ENCODE results near the gene CPNE4.
"Not testable (repeated sequence)": the region's sequence is repeated elsewhere in the genome, so short reads cannot be mapped to it uniquely, and the experiment has no call there.

The CPNE4 gene

GRCh38 chr3:132055872-132056271 lies 21.1 kb upstream of the CPNE4 start:
- TF ChIP-seq POLR2AphosphoS5 (IDR thresholded peaks at IDR 0.05; ENCODE audit: borderline replicate concordance, low read depth, low read length) (no peak), EZH2 (IDR thresholded peaks at IDR 0.05) (no peak), FOXP2 (optimal IDR thresholded peaks at IDR 0.05; ENCODE audit: control extremely low read depth, extremely low read length, insufficient read depth) (no peak)
- H3K36me3 ChIP-seq (ENCODE audit: insufficient read depth, low read length): no peaks in the 10 kb centered on the region
- DNase-seq (ENCODE audit: low read depth, low spot score): no peak
- H3K4me3 ChIP-seq: no peak overlapping the region
- no peaks in the 10 kb centered on the region for H3K9me3 ChIP-seq (ENCODE audit: low read depth, low read length)
- H3K9ac ChIP-seq (ENCODE audit: insufficient read length): no peak overlapping the region
- H3K27ac ChIP-seq: no peak overlapping the region

GRCh38 chr3:132047209-132047608 lies 12.4 kb upstream of the CPNE4 start:
- no peaks in the 10 kb centered on the region for H3K9me3 ChIP-seq (ENCODE audit: low read depth, low read length)
- TF ChIP-seq POLR2AphosphoS5 (IDR thresholded peaks at IDR 0.05; ENCODE audit: borderline replicate concordance, low read depth, low read length) (no peak), FOXP2 (optimal IDR thresholded peaks at IDR 0.05; ENCODE audit: control extremely low read depth, extremely low read length, insufficient read depth) (no peak), EZH2 (IDR thresholded peaks at IDR 0.05) (no peak)
- no peak overlapping the region for H3K4me3 ChIP-seq
- no peak overlapping the region for H3K27ac ChIP-seq
- no peaks in the 10 kb centered on the region for H3K36me3 ChIP-seq (ENCODE audit: insufficient read depth, low read length)
- no peak for DNase-seq (ENCODE audit: low read depth, low spot score)
- H3K9ac ChIP-seq (ENCODE audit: insufficient read length): no peak overlapping the region

GRCh38 chr3:132044874-132045273 lies 10.1 kb upstream of the CPNE4 start:
- not testable (repeated sequence) for H3K27ac ChIP-seq; H3K9me3 ChIP-seq (ENCODE audit: low read depth, low read length); H3K36me3 ChIP-seq (ENCODE audit: insufficient read depth, low read length); H3K4me3 ChIP-seq; H3K9ac ChIP-seq (ENCODE audit: insufficient read length); DNase-seq (ENCODE audit: low read depth, low spot score)

- Histone ChIP-seq H3K9ac (ENCODE audit: insufficient read length) (no peak overlapping the region), H3K4me3 (no peak overlapping the region), H3K9me3 (ENCODE audit: low read depth, low read length) (no peaks in the 10 kb centered on the region), H3K27ac (no peak overlapping the region), H3K36me3 (ENCODE audit: insufficient read depth, low read length) (no peaks in the 10 kb centered on the region)
- no peak for DNase-seq (ENCODE audit: low read depth, low spot score)
- no peak for TF ChIP-seq EZH2 (IDR thresholded peaks at IDR 0.05)
- TF ChIP-seq FOXP2 (optimal IDR thresholded peaks at IDR 0.05; ENCODE audit: control extremely low read depth, extremely low read length, insufficient read depth): no peak
- TF ChIP-seq POLR2AphosphoS5 (IDR thresholded peaks at IDR 0.05; ENCODE audit: borderline replicate concordance, low read depth, low read length): no peak
These were observed 7.9 kb upstream of the CPNE4 start for GRCh38 chr3:132042681-132043080.

GRCh38 chr3:132038198-132038825 lies 3.5 kb upstream of the CPNE4 start:
- H3K9ac ChIP-seq (ENCODE audit: insufficient read length): no peak overlapping the region
- no peaks in the 10 kb centered on the region for H3K9me3 ChIP-seq (ENCODE audit: low read depth, low read length)
- TF ChIP-seq POLR2AphosphoS5 (IDR thresholded peaks at IDR 0.05; ENCODE audit: borderline replicate concordance, low read depth, low read length): no peak
- no peak for TF ChIP-seq FOXP2 (optimal IDR thresholded peaks at IDR 0.05; ENCODE audit: control extremely low read depth, extremely low read length, insufficient read depth)
- TF ChIP-seq EZH2 (IDR thresholded peaks at IDR 0.05): no peak
- no peak overlapping the region for H3K27ac ChIP-seq
- no peaks in the 10 kb centered on the region for H3K36me3 ChIP-seq (ENCODE audit: insufficient read depth, low read length)
- no peak overlapping the region for H3K4me3 ChIP-seq
- peak; percentile 76 for DNase-seq (ENCODE audit: low read depth, low spot score)

- Histone ChIP-seq H3K36me3 (ENCODE audit: insufficient read depth, low read length) (no peaks in the 10 kb centered on the region), H3K27ac (no peak overlapping the region), H3K9me3 (ENCODE audit: low read depth, low read length) (no peaks in the 10 kb centered on the region), H3K4me3 (no peak overlapping the region), H3K9ac (ENCODE audit: insufficient read length) (no peak overlapping the region)
- no peak for TF ChIP-seq FOXP2 (optimal IDR thresholded peaks at IDR 0.05; ENCODE audit: control extremely low read depth, extremely low read length, insufficient read depth)
- no peak for TF ChIP-seq EZH2 (IDR thresholded peaks at IDR 0.05)
- no peak for TF ChIP-seq POLR2AphosphoS5 (IDR thresholded peaks at IDR 0.05; ENCODE audit: borderline replicate concordance, low read depth, low read length)
- DNase-seq (ENCODE audit: low read depth, low spot score): no peak
These were observed 2.8 kb upstream of the CPNE4 start for GRCh38 chr3:132037581-132037980.

- H3K27ac ChIP-seq: no peak overlapping the region
- no peak for TF ChIP-seq FOXP2 (optimal IDR thresholded peaks at IDR 0.05; ENCODE audit: control extremely low read depth, extremely low read length, insufficient read depth)
- no peak overlapping the region for H3K9ac ChIP-seq (ENCODE audit: insufficient read length)
- no peaks in the 10 kb centered on the region for H3K9me3 ChIP-seq (ENCODE audit: low read depth, low read length)
- H3K4me3 ChIP-seq: no peak overlapping the region
- DNase-seq (ENCODE audit: low read depth, low spot score): no peak
- no peaks in the 10 kb centered on the region for H3K36me3 ChIP-seq (ENCODE audit: insufficient read depth, low read length)
These were observed 2.2 kb upstream of the CPNE4 start for GRCh38 chr3:132037056-132037455.

GRCh38 chr3:132034097-132034485 lies 723 bp downstream of the CPNE4 start:
- H3K27ac ChIP-seq: no peak overlapping the region
- H3K9ac ChIP-seq (ENCODE audit: insufficient read length): peak overlapping the region; percentile 65
- no peak for DNase-seq (ENCODE audit: low read depth, low spot score)
- no peak for TF ChIP-seq POLR2AphosphoS5 (IDR thresholded peaks at IDR 0.05; ENCODE audit: borderline replicate concordance, low read depth, low read length)
- no peak for TF ChIP-seq EZH2 (IDR thresholded peaks at IDR 0.05)
- TF ChIP-seq FOXP2 (optimal IDR thresholded peaks at IDR 0.05; ENCODE audit: control extremely low read depth, extremely low read length, insufficient read depth): no peak
- H3K36me3 ChIP-seq (ENCODE audit: insufficient read depth, low read length): no peaks in the 10 kb centered on the region
- H3K9me3 ChIP-seq (ENCODE audit: low read depth, low read length): no peaks in the 10 kb centered on the region
- peak overlapping the region; percentile 94 for H3K4me3 ChIP-seq

GRCh38 chr3:132033471-132033870 lies 1.3 kb downstream of the CPNE4 start:
- Histone ChIP-seq H3K27ac (no peak overlapping the region), H3K4me3 (peak overlapping the region; percentile 94), H3K9me3 (ENCODE audit: low read depth, low read length) (no peaks in the 10 kb centered on the region), H3K36me3 (ENCODE audit: insufficient read depth, low read length) (no peaks in the 10 kb centered on the region), H3K9ac (ENCODE audit: insufficient read length) (peak overlapping the region; percentile 29)
- no peak for TF ChIP-seq POLR2AphosphoS5 (IDR thresholded peaks at IDR 0.05; ENCODE audit: borderline replicate concordance, low read depth, low read length)
- no peak for TF ChIP-seq FOXP2 (optimal IDR thresholded peaks at IDR 0.05; ENCODE audit: control extremely low read depth, extremely low read length, insufficient read depth)
- no peak for TF ChIP-seq EZH2 (IDR thresholded peaks at IDR 0.05)
- no peak for DNase-seq (ENCODE audit: low read depth, low spot score)

All from SK-N-MC (cell line).